GM18511 (cell line): ENCODE results near the gene ASIC1.
"Not testable (repeated sequence)": the region's sequence is repeated elsewhere in the genome, so short reads cannot be mapped to it uniquely, and the experiment has no call there.

ENCODE experiments used
- ATAC-seq: cut with Tn5 transposase; IDR thresholded peaks from one replicate; pipeline ENCODE4 v1.9.1; 2021; ENCODE audit warnings: mild to moderate bottlenecking, moderate library complexity; ENCODE audit not compliant: unreplicated experiment

Gene ASIC1

GRCh38 chr12:50083301-50083700 lies 25.9 kb downstream of the ASIC1 start:
- no peak for ATAC-seq

DNA sequence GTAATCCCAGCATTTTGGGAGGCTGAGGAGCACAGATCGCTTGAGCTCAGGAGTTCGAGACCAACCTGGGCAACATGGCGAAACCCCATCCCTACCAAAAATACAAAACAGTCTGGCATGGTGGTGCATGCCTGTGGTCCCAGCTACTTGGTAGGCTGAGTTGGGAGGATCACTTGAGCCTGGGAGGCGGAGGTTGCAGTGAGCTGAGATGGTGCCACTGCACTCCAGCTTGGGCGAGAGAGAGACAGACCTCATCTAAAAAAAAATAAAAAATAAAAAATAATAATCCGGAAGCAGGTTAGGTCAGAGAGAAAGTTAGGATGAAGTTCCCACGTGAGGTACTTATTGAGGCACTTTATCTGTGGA lies 27.0 kb downstream of the ASIC1 start:
- not testable (repeated sequence) for ATAC-seq

DNA sequence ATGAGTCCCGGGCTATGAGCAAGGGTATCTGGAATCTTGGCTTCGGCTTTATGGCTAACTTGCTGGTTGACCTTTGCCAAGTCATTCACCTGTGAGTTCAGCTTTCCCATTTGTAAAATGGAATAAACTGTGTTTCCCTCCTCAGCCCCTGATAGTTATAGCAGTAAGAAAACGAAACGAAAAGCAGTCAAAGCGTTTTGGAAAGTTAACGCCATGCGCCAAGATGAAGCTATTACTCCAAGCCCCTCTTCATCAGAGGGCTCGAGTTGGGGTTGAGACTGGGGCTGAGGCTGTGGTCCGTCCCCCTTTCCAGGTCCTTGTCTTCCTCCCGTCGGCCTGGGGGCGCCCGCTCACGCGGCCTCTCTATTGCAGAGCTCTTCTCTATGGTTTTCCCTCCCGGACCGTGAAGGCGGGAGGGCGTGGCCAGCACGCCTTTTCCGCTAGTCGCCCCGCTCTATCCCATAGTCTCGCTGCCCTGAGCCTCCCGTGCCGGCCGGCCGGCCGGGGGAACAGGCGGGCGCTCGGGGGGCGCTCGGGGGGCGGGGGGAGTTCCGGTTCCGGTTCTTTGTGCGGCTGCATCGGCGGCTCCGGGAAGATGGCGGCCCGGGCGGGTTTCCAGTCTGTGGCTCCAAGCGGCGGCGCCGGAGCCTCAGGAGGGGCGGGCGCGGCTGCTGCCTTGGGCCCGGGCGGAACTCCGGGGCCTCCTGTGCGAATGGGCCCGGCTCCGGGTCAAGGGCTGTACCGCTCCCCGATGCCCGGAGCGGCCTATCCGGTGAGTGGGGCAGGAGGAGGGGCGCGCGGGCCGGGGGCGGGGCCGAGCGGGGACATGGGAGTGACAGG lies 27.6 kb downstream of the ASIC1 start, which contains the start of gene SMARCD1:
SMARCD1 (plus strand) TSS at position 568 of the 840 bp plus-strand sequence; CDS start at position 596, 28 bp downstream.
- ATAC-seq: peak; percentile 83

GRCh38 chr12:50085615-50086072 lies 28.2 kb downstream of the ASIC1 start:
- peak; percentile 19 for ATAC-seq

DNA sequence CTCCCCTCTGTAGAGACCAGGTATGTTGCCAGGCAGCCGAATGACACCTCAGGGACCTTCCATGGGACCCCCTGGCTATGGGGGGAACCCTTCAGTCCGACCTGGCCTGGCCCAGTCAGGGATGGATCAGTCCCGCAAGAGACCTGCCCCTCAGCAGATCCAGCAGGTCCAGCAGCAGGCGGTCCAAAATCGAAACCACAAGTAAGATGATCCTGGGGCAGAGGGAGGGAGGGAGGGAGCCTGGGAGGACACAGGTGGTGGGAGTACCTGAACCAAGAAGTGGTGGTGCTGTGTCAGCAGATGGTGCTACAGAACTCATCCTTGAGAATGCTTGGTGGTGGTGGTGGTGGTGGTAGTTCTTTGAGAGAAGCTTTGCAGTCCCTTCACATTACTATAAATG lies 28.8 kb downstream of the ASIC1 start:
- ATAC-seq: no peak

GRCh38 chr12:50087151-50087550 lies 29.8 kb downstream of the ASIC1 start:
- ATAC-seq: no peak

GRCh38 chr12:50087995-50088394 lies 30.6 kb downstream of the ASIC1 start:
- no peak for ATAC-seq

GRCh38 chr12:50088577-50089335 lies 31.4 kb downstream of the ASIC1 start:
- ATAC-seq: no peak

DNA sequence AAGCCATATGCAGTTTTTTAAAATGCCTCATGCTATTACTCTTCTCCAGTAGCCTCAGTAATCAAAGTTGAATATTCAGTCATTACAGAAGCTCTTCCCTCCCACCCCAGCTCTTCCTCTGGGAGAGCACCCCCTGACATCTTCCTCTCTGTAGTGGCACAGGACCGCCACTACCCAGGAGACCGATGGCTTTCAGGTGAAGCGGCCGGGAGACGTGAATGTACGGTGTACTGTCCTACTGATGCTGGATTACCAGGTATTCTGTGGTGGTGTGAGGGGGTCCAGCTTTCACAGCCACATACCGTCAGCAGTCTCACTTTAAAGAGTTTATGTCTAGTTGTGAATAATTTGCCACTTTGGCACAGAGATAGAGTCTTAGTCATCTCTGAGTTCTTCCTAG lies 32.3 kb downstream of the ASIC1 start:
- ATAC-seq: no peak

- no peak for ATAC-seq
Observed at GRCh38 chr12:50090391-50090790, 33.0 kb downstream of the ASIC1 start.

- ATAC-seq: no peak
Observed at GRCh38 chr12:50097952-50098351, 40.6 kb downstream of the ASIC1 start.

DNA sequence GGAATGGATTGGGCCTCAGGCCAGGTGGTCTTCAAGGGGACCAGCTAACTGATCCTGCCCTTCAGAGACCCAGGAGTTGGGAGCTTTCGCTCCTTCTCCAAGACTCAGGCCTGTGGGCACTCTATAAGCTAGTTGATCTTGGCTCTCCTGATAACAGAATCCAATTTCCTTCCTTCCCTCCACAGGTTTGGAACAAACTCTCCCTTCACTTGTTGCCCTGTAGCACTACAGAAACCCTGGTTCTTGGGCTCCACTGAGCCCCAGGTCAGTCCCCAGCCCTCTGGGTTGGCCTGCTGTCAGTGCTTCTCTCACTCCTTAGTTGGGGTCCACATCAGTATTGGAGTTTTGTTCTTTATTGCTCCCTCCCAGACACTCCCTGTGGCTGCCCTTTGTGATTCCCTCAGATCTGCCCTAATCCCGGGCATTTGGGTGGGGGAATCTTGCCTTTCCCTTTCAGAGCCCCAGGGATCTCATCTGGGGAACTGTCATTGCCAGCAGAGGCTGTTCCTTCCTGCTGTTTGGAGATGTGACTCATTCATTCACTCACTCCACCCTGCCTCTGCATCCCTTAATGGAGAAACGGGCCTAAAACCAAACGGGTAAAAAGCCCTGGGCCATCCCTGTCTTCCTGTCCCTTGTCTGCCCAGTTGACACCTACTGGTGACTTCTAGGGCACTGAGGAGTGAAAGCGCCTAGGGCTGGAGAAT lies 42.1 kb downstream of the ASIC1 start:
- no peak for ATAC-seq

- ATAC-seq: no peak
Observed at GRCh38 chr12:50100561-50100960, 43.2 kb downstream of the ASIC1 start.

DNA sequence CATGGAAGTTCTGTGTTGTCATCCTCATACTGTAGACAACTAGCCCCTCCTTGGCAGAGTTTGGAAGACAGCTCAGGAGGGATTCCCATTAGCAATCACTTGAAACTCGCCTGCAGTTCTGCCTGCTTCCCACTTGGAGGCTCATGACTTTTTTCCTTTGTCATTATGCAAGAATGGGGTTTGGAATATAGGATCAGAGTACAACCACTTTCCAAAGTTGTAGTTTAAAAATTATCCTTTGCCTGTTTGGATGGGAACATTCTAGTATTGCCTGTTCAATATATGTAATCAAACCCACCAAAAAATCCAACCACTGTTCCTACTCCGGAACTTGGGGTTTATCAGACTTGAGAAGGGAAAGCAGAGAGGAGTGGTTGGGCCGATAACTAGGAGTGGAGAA lies 44.3 kb downstream of the ASIC1 start:
- ATAC-seq: no peak

GRCh38 chr12:50102131-50102531 lies 44.7 kb downstream of the ASIC1 start:
- ATAC-seq: no peak

GRCh38 chr12:50102646-50103309 lies 45.4 kb downstream of the ASIC1 start:
- ATAC-seq: no peak

GRCh38 chr12:50103351-50103750 lies 46.0 kb downstream of the ASIC1 start:
- ATAC-seq: no peak

DNA sequence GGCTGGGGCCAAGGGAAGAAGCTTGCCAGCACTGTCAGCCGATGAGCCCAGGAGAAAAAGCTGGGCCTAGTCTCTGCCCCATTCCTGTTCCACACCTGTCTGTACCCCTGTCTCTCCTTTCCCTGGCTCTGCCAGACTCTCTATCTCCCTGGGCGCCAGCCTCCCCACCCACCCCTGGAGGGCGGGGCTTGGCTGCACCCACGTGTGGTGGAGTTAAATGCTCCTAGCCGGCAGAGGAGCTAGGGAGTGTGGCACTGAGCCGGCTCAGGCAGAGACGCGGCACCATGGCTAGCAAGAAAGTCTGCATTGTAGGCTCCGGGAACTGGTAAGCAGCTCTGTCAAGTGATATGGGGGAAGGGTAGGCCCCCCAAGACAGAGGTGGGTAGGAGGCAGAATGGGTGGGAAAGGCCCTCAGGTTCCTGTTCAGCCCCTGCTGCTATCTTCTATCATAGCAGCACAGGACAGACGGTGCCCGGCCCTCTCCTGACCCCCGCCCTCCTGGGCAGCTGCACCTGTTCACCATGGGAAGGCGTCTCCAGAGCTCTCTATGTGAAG lies 46.4 kb downstream of the ASIC1 start, which contains the start of gene GPD1:
GPD1 (plus strand) TSS at position 242 of the 555 bp plus-strand sequence; CDS start at position 285, 43 bp downstream.
- no peak for ATAC-seq

DNA sequence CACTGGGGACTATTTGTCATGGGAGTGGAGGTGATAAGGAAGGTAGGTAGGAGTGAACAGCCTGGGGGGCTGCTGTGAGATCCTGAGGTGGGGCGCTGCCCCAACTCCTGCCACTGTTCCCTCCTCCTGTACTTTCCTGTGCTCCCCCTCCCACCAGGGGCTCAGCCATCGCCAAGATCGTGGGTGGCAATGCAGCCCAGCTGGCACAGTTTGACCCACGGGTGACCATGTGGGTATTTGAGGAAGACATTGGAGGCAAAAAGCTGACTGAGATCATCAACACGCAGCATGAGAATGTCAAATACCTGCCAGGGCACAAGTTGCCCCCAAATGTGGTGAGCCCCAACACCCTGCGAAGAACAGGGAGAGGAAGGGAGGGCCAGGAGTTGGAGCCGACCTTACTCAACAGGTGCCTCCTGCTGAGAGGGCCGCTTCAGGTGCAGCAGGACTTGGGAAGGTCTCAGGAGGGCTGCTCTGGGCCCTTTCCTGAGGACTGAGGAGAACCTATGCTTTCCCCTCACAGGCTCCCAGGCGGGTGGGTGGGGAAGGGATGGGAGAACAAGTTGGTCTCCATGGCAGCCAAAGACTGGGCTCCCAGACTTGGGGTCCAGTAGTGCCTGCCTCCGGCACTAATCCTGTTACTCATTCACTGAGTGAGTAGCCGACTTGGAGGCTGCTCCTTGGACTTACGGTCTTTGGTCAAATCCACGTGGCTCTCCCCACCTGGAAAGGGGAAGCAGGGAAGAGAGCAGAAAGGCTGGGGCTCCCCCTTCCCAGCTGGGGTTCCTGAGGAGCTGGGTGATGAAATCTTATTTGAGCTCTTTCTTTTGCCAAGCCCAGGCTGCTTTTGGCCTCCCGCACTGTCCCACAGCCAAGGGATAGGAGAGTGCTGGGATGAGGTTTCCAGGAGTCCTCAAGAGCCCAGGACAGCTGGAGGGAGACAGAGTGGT lies 47.3 kb downstream of the ASIC1 start:
- ATAC-seq: no peak
